GM21786 (cell line): ENCODE data around the gene VPREB1.
"Not testable (repeated sequence)": the region's sequence is repeated elsewhere in the genome, so short reads cannot be mapped to it uniquely, and the experiment has no call there.

Experiments
- ATAC-seq: cut with Tn5 transposase; IDR thresholded peaks from one replicate; pipeline ENCODE4 v1.9.1; 2021; ENCODE audit not compliant: unreplicated experiment

The VPREB1 gene

DNA sequence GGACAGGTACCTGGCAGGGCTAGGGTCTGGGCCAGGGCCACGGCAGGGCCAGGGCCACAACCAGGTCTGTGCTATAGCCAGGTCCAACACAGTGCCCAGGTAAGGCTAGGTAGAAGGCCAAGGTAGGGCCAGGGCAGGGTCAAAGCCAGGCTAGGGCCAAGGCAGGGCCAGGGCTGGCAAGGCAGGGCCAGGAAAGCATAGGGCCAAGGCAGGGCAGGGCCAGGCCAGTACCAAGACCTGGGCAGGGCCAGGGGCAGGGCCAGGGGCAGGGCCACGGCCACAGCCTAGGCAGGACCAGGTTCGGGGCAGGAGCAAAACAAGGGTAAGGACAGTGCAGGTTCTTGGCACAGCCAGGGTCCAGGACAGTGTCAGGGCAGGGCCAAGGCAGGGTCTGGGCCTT is 48.1 kb downstream of the VPREB1 start:
- not testable (repeated sequence) for ATAC-seq

DNA sequence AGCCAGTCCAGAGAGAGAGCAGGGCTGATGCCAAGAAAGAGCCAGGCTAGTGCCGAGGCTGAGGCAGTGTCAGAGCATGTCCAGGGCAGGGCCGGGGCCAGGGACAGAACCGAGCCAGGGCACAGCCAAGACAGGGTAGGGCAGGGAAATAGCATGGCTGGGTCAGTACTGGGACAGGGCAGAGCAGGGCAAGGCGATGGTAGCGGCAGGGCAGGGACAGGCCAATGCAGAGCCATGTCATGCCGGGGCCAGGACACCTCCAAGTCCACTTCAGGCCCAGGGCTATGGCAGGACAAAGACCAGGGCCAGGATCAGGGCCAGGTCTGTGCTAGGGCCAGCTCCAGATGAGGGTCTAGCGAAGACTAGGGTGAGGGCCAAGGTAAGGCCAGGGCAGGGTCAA is 48.9 kb downstream of the VPREB1 start:
- not testable (repeated sequence) for ATAC-seq

DNA sequence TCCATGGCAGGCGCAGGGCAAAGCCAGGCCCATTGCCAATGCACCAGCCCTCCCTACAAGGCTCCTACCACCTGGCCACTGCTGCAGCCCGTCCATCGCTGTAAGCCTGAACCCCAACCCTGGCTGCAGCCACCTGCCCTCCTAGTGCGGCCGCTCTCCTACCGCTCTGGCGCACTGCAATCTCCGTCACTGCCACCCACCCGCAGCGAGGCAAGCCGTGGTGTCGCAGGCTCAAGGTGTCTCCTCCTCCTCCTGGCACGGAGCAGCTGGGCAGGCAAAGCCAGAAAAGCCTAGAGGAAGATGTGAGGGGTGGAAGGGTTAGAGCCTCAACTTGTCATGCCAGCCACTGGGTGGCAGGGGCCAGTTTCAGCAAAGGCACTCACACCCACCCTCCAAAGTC is 50.1 kb downstream of the VPREB1 start:
- not testable (repeated sequence) for ATAC-seq
